AG10803 (cell line): ENCODE results near the gene ULK3.

ENCODE experiments used
- DNase-seq: peaks from one replicate; pipeline ENCODE4 v3.0.0; 2010; ENCODE audit warnings: low read depth
- H3K4me3 ChIP-seq: 2 replicates; pipeline ENCODE4 v1.5.1; 2011; ENCODE audit warnings: mild to moderate bottlenecking, low read length, control low read depth
- TF ChIP-seq, protein P1 (sequence below): conservative IDR thresholded peaks from 2 replicates; pipeline ENCODE4 v1.5.1; 2011; ENCODE audit warnings: mild to moderate bottlenecking, low read length, control low read depth, inconsistent platforms

The ULK3 gene

GRCh38 chr15:74823324-74823723 is 19.6 kb downstream of the ULK3 start:
- DNase-seq = no peak
- TF ChIP-seq, protein P1, sequence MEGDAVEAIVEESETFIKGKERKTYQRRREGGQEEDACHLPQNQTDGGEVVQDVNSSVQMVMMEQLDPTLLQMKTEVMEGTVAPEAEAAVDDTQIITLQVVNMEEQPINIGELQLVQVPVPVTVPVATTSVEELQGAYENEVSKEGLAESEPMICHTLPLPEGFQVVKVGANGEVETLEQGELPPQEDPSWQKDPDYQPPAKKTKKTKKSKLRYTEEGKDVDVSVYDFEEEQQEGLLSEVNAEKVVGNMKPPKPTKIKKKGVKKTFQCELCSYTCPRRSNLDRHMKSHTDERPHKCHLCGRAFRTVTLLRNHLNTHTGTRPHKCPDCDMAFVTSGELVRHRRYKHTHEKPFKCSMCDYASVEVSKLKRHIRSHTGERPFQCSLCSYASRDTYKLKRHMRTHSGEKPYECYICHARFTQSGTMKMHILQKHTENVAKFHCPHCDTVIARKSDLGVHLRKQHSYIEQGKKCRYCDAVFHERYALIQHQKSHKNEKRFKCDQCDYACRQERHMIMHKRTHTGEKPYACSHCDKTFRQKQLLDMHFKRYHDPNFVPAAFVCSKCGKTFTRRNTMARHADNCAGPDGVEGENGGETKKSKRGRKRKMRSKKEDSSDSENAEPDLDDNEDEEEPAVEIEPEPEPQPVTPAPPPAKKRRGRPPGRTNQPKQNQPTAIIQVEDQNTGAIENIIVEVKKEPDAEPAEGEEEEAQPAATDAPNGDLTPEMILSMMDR = no peak
- H3K4me3 ChIP-seq = no peak overlapping the region

DNA sequence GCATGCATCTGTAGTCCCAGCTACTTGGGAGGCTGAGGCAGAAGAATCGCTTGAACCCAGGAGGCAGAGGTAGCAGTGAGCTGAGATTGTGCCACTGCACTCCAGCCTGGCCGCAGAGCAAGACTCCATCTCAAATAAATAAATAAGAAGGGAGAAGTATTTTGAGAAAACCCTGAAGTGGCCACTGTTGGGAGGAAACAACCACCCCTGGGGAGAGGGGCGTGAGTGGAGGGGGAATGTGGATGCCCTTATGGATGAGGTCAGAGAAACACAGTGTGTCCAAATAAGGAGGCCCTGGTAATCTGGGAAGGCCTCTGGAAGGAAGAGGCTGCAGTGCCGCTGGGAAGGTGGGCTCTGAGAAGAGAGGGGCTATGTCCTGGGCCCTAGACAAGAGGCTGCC is 20.7 kb downstream of the ULK3 start:
- DNase-seq = no peak
- TF ChIP-seq, protein P1 = no peak
- no peak overlapping the region for H3K4me3 ChIP-seq

- no peak for DNase-seq
- TF ChIP-seq, protein P1 = no peak
- no peak overlapping the region for H3K4me3 ChIP-seq
Observed at GRCh38 chr15:74821790-74822158, 21.2 kb downstream of the ULK3 start.

DNA sequence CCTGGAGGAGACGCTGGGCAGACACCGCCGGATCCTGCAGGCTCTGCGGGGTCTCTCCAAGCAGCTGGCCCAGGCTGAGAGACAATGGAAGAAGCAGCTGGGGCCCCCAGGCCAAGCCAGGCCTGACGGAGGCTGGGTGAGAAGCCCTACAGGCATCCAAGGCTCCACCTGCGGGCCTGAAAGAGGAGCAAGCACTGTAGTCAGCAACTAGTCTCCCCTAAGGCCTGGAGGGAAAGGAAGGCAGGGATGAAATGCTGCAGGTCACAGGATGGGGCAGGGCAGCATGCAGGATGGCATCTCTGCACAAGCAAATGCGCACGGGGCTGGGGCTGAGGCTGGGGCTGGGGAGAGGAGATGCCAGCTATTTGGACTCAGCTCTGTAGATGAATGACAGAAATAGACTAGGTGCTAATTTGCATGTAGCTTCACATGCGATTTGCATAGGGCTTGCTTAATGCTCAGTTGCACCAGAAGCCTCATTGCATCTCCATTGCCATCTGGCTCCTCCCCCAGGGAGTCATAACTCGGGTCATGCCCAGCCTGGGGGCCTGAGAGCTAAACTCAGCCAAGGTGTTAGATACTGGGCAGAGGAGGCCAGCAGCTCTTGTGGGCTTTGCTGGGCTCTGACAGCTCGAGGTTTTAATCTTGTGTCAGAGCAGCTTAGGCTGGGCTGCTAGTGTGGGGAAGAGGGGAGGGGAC is 21.7 kb downstream of the ULK3 start:
- TF ChIP-seq, protein P1 = no peak
- DNase-seq = peak; percentile 11
- no peak overlapping the region for H3K4me3 ChIP-seq

DNA sequence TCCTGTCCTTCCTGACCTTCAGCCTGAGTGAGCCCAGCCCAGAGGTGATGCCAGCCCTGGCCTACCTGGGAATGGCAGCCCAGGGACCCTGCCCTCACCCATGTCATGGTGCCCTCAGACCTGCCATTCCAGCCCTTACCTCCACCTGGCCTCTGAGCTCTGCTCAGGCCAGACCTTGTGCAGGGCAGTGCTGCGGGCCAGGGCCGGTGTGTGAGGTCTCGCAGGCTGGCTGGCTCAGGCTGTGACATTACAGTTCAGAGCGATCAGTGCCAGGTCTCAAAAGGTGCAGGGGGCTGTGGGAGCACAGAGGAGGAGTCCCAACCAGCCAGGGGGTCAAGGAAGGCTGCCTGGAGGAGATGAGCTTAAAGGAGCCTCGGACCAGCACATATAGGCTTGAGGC is 22.9 kb downstream of the ULK3 start:
- DNase-seq = no peak
- TF ChIP-seq, protein P1 = no peak
- no peak overlapping the region for H3K4me3 ChIP-seq

- TF ChIP-seq, protein P1 = peak; percentile 28
- DNase-seq = peak; percentile 15
- no peak overlapping the region for H3K4me3 ChIP-seq
Observed at GRCh38 chr15:74817370-74817737, 25.6 kb downstream of the ULK3 start.

GRCh38 chr15:74816624-74817369 is 26.2 kb downstream of the ULK3 start:
- TF ChIP-seq, protein P1 = no peak
- DNase-seq = no peak
- no peak overlapping the region for H3K4me3 ChIP-seq
